GM12891 (cell line): ENCODE data around the gene CCNL1.

Experiments
- POLR2A ChIP-seq: IDR thresholded peaks from 2 replicates; pipeline ENCODE4 v1.6.1; 2011; ENCODE audit warnings: low read depth, low read length, control low read depth
- POLR2AphosphoS5 ChIP-seq: IDR thresholded peaks from 2 replicates; pipeline ENCODE4 v1.6.1; 2011; ENCODE audit warnings: low read depth, low read length, control low read depth
- TAF1 ChIP-seq: IDR thresholded peaks from 2 replicates; pipeline ENCODE4 v1.6.1; 2011; ENCODE audit warnings: low read depth, low read length, control low read depth

DNA sequence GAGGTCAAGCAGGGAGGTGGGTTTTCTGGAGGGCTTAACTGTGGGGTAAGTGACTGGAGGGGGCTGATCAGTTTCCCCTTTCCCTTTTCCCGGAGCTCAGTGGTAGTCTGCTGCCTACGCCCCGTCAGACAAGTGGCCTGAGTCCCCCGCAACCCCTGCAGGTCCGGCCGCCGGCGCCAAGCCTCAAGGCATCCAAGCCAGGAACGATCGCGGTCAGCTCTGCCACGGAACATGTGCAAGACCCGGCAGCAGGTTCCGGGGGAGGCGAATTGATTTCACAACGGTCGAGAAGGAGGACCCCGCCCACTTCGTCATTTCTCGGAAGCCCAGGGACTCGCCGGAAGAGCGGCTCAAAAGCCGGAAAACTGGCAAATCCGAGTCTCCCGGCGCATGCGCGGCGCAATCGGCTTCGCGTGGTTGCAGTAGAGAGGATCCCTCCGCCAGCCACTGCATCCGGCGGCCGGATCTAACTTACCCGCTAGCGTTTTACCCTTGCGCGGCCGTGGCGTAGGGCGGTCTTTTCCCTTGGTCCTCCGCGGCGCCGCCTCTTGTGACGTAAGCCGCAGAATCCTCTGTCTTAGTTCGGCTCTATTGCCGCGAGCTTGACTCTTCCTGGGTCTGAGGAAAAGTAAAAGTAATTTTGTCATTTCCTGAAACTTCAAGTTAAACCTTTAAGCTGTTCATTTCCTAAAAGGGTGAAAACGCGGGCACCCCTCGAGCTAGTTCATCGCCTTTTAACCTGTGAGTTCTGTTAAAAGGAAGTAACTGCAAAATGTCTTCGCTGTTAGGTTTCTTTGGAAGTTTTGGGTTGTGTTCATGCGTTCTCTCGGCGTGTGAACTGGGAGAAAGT lies 14.9 kb upstream of the CCNL1 start:
- peak; percentile 92 for TF ChIP-seq TAF1
- TF ChIP-seq POLR2A, result peak; percentile 92
- TF ChIP-seq POLR2AphosphoS5, result peak; percentile 94
